Heart left ventricle (tissue), 16 donors: Measurements from ENCODE around the gene RGS2. TPM values are rescaled to one million over a fixed set of nuclear protein-coding genes. Genes with fewer than 3 reads are reported as not detected.

Experiments used
- ATAC-seq, 4 donors: fragments of 200-7000 bp; cut with Tn5 transposase; one replicate each; pipeline ENCODE4 v1.9.1; 2020 to 2022; ENCODE audit warnings: moderate library complexity in 4 of 4, mild to moderate bottlenecking in 3 of 4, moderate number of reproducible peaks in 1 of 4
- DNase-seq, 5 donors: peaks; one replicate each; pipeline ENCODE4 v3.0.0-alpha.2; 2020
- H3K27ac ChIP-seq, 12 donors: fragments of 200-600 bp; sonication (generic) in 4 of 12; one replicate each; pipeline versions ENCODE4 v1.5.0 to v1.8.0; 2016 to 2022; ENCODE audit warnings: mild to moderate bottlenecking in 2 of 12
- H3K27me3 ChIP-seq, 9 donors: fragments of 200-600 bp; sonication (generic) in 2 of 9; one replicate each; pipeline versions ENCODE4 v1.5.1 to v1.8.0; 2016 to 2022; ENCODE audit warnings: mild to moderate bottlenecking in 3 of 9
- H3K36me3 ChIP-seq, 9 donors: fragments of 200-600 bp; sonication (generic) in 2 of 9; one replicate each; pipeline versions ENCODE4 v1.5.0 to v1.8.0; 2018 to 2022; ENCODE audit warnings: mild to moderate bottlenecking in 2 of 9
- H3K4me1 ChIP-seq, 12 donors: fragments of 200-600 bp; sonication (generic) in 4 of 12; one replicate each; pipeline versions ENCODE4 v1.5.0 to v1.8.0; 2016 to 2022; ENCODE audit warnings: mild to moderate bottlenecking in 3 of 12
- H3K4me3 ChIP-seq, 12 donors: fragments of 200-600 bp; sonication (generic) in 4 of 12; one replicate each; pipeline versions ENCODE4 v1.5.0 to v1.8.0; 2017 to 2022; ENCODE audit warnings: mild to moderate bottlenecking in 9 of 12, moderate library complexity in 4 of 12
- H3K9me3 ChIP-seq, 12 donors: fragments of 200-600 bp; sonication (generic) in 4 of 12; one replicate each; pipeline versions ENCODE4 v1.5.0 to v1.8.0; 2016 to 2022; ENCODE audit warnings: mild to moderate bottlenecking in 1 of 12
- POLR2A ChIP-seq, 2 donors: fragments of 450-650 bp; IDR thresholded peaks; one replicate each; pipeline ENCODE4 v1.6.1; 2017; ENCODE audit warnings: antibody characterized with exemption in 2 of 2, mild to moderate bottlenecking in 2 of 2, moderate library complexity in 2 of 2
- WGBS, 4 donors: extraction: QIAGEN DNeasy Blood & Tissue Kit in 2 of 4; methylation state at CpG; one replicate each; pipeline versions ENCODE4 v1.1.5 to v1.1.7; 2013 to 2018; 5-methylcytosine and 5-hydroxymethylcytosine counted together
- intact Hi-C, 10 donors: fragments of 100-400 bp; cut with DNase I; formaldehyde crosslinking; loops; one replicate each; pipeline versions ENCODE4 v1.11.1 to v1.14.2; 2022
- polyA plus RNA-seq, 2 donors: library from polyadenylated mRNA; stranded (reverse); fragments of 200-250 nt; gene quantifications; one replicate each; pipeline ENCODE4 v1.2.3, GENCODE V29; 2013
- total RNA-seq, 9 donors: library from RNA; depleted of rRNA in 2 of 9; stranded (reverse); fragments of >200 nt in 2 of 9; fragmentation: NEBNext Ultra II Directional in 3 of 9; extraction: Animal tissue kit (Norgen Biotek cat#: 25700) in 3 of 9; gene quantifications; one replicate each; pipeline versions ENCODE4 v1.1.0 to v1.2.4, GENCODE V29; 2016 to 2023
- TF ChIP-seq, protein P1 (sequence below), 12 donors: fragments of 200-600 bp; sonication (generic) in 4 of 12; IDR thresholded peaks; one replicate each; pipeline versions ENCODE4 v1.5.0 to v1.8.0; 2018 to 2022; ENCODE audit warnings: antibody characterized with exemption in 12 of 12, mild to moderate bottlenecking in 5 of 12
- donor health status: ischemic (EF 13 %, LVEDD 7.1; RV severe dilation, severe dysfunction).
- donor health status: healthy with polysubstance abuse.
- donor health status: DM: no; HTN: yes; CAD: no.
- donor health status: DM: no; HTN: no; CAD: no.
- donor health status: ischemic (EF 25% LVEDD 6.9; RV normal size, moderate dysfunction).
- donor health status: ischemic (EF 25% LVEDD 5.7; RV mildly dilated, moderate dysfunction).
- donor health status: healthy.
- donor health status: DM: yes; HTN: yes; CAD: no.
- donor health status: ischemic (EF 35%, LVEDD 5.7; RV mildly dilated, moderate dysfunction).
- donor health status: nonischemic (EF 11% LVEDD 7.7; RV severe dilation, severe dysfunction).
- donor health status: DM: yes; HTN: yes; CAD: no.
- donor health status: PGD.
- donor health status: ischemic (EF 29% LVEDD 5.4; RV normal size, mild dysfunction).
- donor health status: nonischemic (EF 23%, LVEDD 6.1; RV moderate dilation, normal function).

The RGS2 gene
- total and polyA plus RNA-seq, 11 donors = 7.6 to 32.6 (median 12.7) TPM

DNA sequence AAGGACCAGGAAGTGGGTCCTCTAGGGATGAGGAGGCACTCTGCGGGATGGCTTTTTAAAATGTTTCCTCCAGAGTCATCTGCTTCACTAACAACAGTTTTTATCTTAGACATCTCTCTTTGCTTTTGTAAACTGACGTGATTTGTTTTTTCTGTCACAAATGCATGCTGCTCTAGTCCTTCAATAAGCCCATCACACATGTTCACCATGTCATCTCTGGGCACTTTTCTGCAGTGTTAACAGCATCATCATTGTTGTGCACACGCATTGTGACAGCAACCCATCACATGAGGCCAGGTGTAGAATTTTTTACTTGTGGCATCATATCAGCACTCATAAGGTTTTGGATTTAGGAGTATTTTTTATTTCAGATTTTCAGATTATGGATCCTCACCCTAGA lies 12.5 kb downstream of the RGS2 start:
- DNase-seq (no peak), ATAC-seq (no peak)
- intact Hi-C loops = no loop called here
- TF ChIP-seq POLR2A (IDR thresholded peaks at IDR 0.05) = no peak
- TF ChIP-seq, protein P1, sequence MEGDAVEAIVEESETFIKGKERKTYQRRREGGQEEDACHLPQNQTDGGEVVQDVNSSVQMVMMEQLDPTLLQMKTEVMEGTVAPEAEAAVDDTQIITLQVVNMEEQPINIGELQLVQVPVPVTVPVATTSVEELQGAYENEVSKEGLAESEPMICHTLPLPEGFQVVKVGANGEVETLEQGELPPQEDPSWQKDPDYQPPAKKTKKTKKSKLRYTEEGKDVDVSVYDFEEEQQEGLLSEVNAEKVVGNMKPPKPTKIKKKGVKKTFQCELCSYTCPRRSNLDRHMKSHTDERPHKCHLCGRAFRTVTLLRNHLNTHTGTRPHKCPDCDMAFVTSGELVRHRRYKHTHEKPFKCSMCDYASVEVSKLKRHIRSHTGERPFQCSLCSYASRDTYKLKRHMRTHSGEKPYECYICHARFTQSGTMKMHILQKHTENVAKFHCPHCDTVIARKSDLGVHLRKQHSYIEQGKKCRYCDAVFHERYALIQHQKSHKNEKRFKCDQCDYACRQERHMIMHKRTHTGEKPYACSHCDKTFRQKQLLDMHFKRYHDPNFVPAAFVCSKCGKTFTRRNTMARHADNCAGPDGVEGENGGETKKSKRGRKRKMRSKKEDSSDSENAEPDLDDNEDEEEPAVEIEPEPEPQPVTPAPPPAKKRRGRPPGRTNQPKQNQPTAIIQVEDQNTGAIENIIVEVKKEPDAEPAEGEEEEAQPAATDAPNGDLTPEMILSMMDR (IDR thresholded peaks at IDR 0.05) = no peak
- no peaks in the 10 kb centered on the region for H3K9me3 ChIP-seq
- H3K4me1 ChIP-seq = no peaks in the 10 kb centered on the region
- H3K36me3 ChIP-seq = no peaks in the 10 kb centered on the region
- 76 to 86% (median 81%) methylated on average over 3 of the region's 3 CpGs for WGBS, 4 donors
- H3K27ac ChIP-seq = no peak overlapping the region
- no peak overlapping the region for H3K4me3 ChIP-seq
- no peaks in the 10 kb centered on the region for H3K27me3 ChIP-seq

DNA sequence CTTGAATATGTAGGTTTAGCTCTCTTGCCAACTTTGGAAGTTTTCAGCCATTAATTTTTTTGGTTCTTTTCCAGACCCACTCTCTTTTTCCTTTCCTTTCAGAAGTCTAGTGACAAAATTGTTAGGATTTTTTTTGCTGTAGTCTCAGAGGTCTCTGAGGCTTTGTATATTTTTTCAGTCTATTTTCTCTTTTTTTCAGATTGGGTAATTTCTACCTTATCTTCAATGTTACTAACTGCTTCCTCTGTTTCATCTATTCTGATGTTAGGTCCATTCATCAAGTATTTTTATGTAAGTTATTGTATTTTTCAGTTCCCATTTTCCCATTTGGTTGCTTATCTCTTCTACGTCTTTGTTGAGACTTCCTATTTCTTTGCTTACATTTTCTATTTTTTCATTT lies 15.7 kb downstream of the RGS2 start:
- intact Hi-C loops = no loop called here

DNA sequence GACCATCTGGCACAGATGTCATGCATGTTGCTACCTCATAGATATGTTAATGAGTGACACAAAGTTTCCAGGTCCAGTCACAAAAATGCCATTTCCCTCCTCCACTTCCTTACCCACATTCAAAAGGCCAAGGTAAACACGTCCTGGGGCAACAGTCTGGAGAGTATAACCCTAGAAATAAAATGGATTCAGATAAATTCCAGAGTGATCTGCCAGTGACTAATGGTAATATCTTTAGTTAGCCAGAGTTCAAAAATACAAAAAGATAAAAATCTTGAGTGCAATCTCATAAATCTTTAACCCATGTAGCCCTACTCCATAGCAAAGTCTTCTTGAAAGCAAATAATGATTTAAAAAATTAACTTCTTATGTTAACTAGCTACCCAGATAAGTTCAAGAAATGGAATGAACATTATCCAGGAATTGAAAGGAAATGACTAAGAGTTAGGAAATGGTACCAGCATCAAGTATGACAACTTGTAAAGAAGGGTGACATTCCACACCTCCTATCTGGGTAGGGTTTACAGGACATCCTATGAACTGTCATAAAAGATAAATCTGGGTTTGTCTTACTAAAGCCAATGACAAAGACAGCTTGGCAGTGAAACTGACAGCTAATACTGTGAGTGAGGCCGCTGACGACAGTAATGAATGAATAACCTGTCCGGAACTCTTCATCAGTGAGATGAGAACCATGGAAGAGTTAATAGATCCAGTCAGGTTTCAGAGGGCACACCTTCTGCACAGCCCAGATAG lies 18.1 kb downstream of the RGS2 start:
- Histone ChIP-seq H3K4me1 (no peaks in the 10 kb centered on the region), H3K4me3 (no peak overlapping the region), H3K9me3 (no peaks in the 10 kb centered on the region), H3K27me3 (no peaks in the 10 kb centered on the region), H3K27ac (no peak overlapping the region), H3K36me3 (no peaks in the 10 kb centered on the region)
- ATAC-seq (no peak), DNase-seq (no peak)
- intact Hi-C loops = no loop called here
- TF ChIP-seq, protein P1 (IDR thresholded peaks at IDR 0.05) = no peak
- TF ChIP-seq POLR2A (IDR thresholded peaks at IDR 0.05) = no peak
- WGBS, 4 donors = 58 to 74% (median 66%) methylated on average over 4 of the region's 4 CpGs

More for the DNA sequence above, 15.7 kb downstream of the RGS2 start:
- DNase-seq (no peak), ATAC-seq (no peak)
- Histone ChIP-seq H3K4me1 (no peaks in the 10 kb centered on the region), H3K36me3 (no peaks in the 10 kb centered on the region), H3K27me3 (no peaks in the 10 kb centered on the region), H3K9me3 (no peaks in the 10 kb centered on the region), H3K4me3 (no peak overlapping the region), H3K27ac (no peak overlapping the region)
- TF ChIP-seq POLR2A (IDR thresholded peaks at IDR 0.05) = no peak
- TF ChIP-seq, protein P1 (IDR thresholded peaks at IDR 0.05) = no peak
- 0 to 32% (median 0%) methylated on average over 1 of the region's 1 CpG for WGBS, 4 donors

DNA sequence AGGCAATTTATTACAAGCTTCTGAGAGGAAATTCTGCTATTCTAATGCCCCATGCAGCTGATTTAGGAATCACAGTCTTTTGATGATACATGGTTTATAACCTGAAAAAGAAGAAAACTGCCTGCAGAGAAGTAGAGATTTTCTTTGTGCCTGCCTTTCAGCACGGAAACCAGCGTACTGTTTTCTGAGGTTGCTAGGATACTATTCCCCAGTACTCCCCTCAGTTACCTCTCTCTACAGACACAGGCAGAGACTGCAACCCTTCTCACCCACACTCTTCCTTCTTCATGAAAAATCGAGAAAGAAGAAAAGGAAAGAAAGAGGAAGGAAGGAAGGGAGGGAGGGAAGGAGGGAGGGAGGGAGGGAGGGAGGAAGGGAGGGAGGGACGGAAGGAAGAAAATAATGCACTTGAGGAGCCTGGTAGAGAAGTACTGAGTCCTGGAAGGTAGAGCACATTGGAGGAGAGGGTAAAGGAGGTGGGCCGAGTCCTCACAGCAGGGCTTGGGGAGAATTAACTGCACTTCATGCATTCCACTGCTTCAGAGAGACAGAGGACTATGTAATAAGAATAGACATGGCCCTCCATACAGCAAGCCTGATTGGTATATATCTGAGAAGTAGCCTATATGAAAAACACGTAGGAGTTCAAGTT lies 21.9 kb downstream of the RGS2 start:
- ATAC-seq (no peak), DNase-seq (no peak)
- intact Hi-C loops = no loop called here
- no peaks in the 10 kb centered on the region for H3K36me3 ChIP-seq
- no peak overlapping the region for H3K4me3 ChIP-seq
- 46 to 54% (median 51%) methylated on average over 6 of the region's 6 CpGs for WGBS, 4 donors
- H3K27ac ChIP-seq = no peak overlapping the region
- TF ChIP-seq, protein P1 (IDR thresholded peaks at IDR 0.05) = no peak
- no peak for TF ChIP-seq POLR2A (IDR thresholded peaks at IDR 0.05)
- H3K4me1 ChIP-seq = peaks cover 0 to 17% (median 8%) of the 10 kb centered on the region in 12 donors
- H3K27me3 ChIP-seq = no peaks in the 10 kb centered on the region
- H3K9me3 ChIP-seq = no peaks in the 10 kb centered on the region
